ENCODE measurements around the gene TM9SF4.

DNA sequence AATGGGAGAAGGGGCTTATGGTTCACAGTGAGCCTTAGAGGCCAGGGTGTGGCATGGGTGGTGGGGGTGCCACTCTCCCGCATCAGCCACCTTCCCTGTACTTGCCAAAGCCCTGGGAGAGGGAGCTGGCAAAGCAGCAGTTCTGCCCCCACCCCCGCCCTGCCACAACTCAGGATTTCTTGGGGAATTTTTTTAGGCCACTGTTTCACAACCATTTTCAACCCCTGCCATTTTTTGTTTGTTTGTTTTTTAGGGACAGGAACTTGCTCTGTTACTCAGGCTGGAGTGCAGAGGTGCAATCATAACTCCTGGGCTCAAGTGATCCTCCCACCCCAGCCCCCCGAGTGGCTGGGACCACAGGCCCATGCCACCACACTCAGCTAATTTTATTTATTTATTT lies 22.4 kb upstream of the TM9SF4 start:
- no peak for TF ChIP-seq POLR2AphosphoS5 (IDR thresholded peaks at IDR 0.05; ENCODE audit: borderline replicate concordance, low read depth, low read length)
- no peak for TF ChIP-seq FOXP2 (optimal IDR thresholded peaks at IDR 0.05; ENCODE audit: control extremely low read depth, extremely low read length, insufficient read depth)
